HepG2 (cell line): ENCODE results near the gene GCDH. TPM values are rescaled to one million over a fixed set of nuclear protein-coding genes. Genes with fewer than 3 reads are reported as not detected.
"Not testable (repeated sequence)": the region's sequence is repeated elsewhere in the genome, so short reads cannot be mapped to it uniquely, and the experiment has no call there.

Experiments
- ATAC-seq: fragments of 200-7000 bp; cut with Tn5 transposase; 3 replicates; pipeline ENCODE4 v1.9.1; 2020; ENCODE audit warnings: mild to moderate bottlenecking, moderate library complexity
- BruUV-seq: library from RNA; stranded (reverse); fragments of 400-500 nt; replicated peaks from 2 replicates; lab custom pipeline; 2021; lab: Mats Ljungman, UMichigan
- CTCF ChIA-PET: fragments of 300-600 bp; formaldehyde crosslinking; extraction: SDS; loops from one replicate; lab custom pipeline; 2021; ENCODE audit warnings: low total read pairs, inconsistent platforms, low intra/inter-chr PET ratio; lab: Yijun Ruan, JAX
- POLR2A ChIA-PET: fragments of 350-600 bp; sonication (Branson Sonifier 250); formaldehyde crosslinking; loops from one replicate; lab custom pipeline; 2020; ENCODE audit warnings: antibody characterized with exemption, inconsistent platforms; lab: Yijun Ruan, JAX
- DNase-seq: peaks from one replicate; pipeline ENCODE4 v3.0.0-alpha.2; 2015; ENCODE audit warnings: low spot score
- FAIRE-seq: peaks from 3 replicates; lab custom pipeline; 2011; peaks lifted over from hg19 to GRCh38; lab: Jason Lieb, UNC
- H2AFZ ChIP-seq: one replicate; pipeline ENCODE4 v1.6.1; 2011; ENCODE audit warnings: low read length, inconsistent platforms
- H3K27ac ChIP-seq: fragments of 300-600 bp; 3 replicates; pipeline ENCODE4 v1.8.0; 2011; ENCODE audit warnings: mixed run types, mild to moderate bottlenecking, mixed read lengths, low read length, inconsistent platforms; ENCODE audit not compliant: insufficient read depth; ENCODE audit errors: extremely low read length
- H3K27me3 ChIP-seq, 2 experiments: fragments of 200-600 bp in 1 of 2; 2 replicates in 1 of 2; 3 replicates in 1 of 2; pipeline versions ENCODE4 v1.6.0 to v1.8.0; 2011; ENCODE audit warnings: low read length in 2 of 2, mild to moderate bottlenecking in 2 of 2, moderate library complexity in 2 of 2, inconsistent platforms in 1 of 2; ENCODE audit not compliant: insufficient read depth in 2 of 2, control insufficient read depth in 1 of 2
- H3K36me3 ChIP-seq, 2 experiments: fragments of 200-600 bp in 1 of 2; replicated peaks in 1 of 2; 2 replicates in 1 of 2; 3 replicates in 1 of 2; pipeline versions ENCODE4 v1.5.1 to v1.8.0; 2011; ENCODE audit warnings: low read length in 2 of 2, inconsistent platforms in 1 of 2; ENCODE audit not compliant: insufficient read depth in 2 of 2, control insufficient read depth in 1 of 2
- H3K4me1 ChIP-seq: 2 replicates; pipeline ENCODE4 v1.5.1; 2012; ENCODE audit warnings: low read length, inconsistent platforms; ENCODE audit not compliant: insufficient read depth
- H3K4me2 ChIP-seq: 2 replicates; pipeline ENCODE4 v1.6.0; 2011; ENCODE audit warnings: low read depth, low read length, inconsistent platforms
- H3K4me3 ChIP-seq, 3 experiments: fragments of 200-600 bp in 1 of 3; sonication (generic), shearing (Covaris generic) in 1 of 3; replicated peaks in 1 of 3; 2 replicates each; pipeline ENCODE4 v1.5.1; 2011 to 2016; ENCODE audit warnings: low read length in 3 of 3, inconsistent platforms in 2 of 3, low read depth in 2 of 3, mild to moderate bottlenecking in 2 of 3, control low read depth in 1 of 3, mixed read lengths in 1 of 3; ENCODE audit not compliant: insufficient read depth in 1 of 3
- H3K79me2 ChIP-seq: one replicate; pipeline ENCODE4 v1.6.1; 2011; ENCODE audit warnings: low read length, inconsistent platforms; ENCODE audit not compliant: insufficient read depth
- H3K9ac ChIP-seq: 2 replicates; pipeline ENCODE4 v1.6.0; 2011; ENCODE audit warnings: mild to moderate bottlenecking, low read depth, low read length, inconsistent platforms; ENCODE audit not compliant: insufficient read depth
- H3K9me3 ChIP-seq: 2 replicates; pipeline ENCODE4 v1.5.1; 2012; ENCODE audit warnings: mild to moderate bottlenecking, low read length
- H4K20me1 ChIP-seq: 2 replicates; pipeline ENCODE4 v1.6.0; 2011; ENCODE audit warnings: inconsistent platforms, mild to moderate bottlenecking, low read length, moderate library complexity; ENCODE audit not compliant: insufficient read depth
- JUN ChIP-seq: sonication (generic); formaldehyde crosslinking; IDR thresholded peaks from 2 replicates; pipeline ENCODE4 v1.4.0; 2020; ENCODE audit warnings: mild to moderate bottlenecking, missing genetic modification reagents
- NCOA5 ChIP-seq: sonication (generic); formaldehyde crosslinking; IDR thresholded peaks from 2 replicates; pipeline ENCODE4 v1.4.0; 2020; ENCODE audit warnings: missing genetic modification reagents
- NFIC ChIP-seq: IDR thresholded peaks from 2 replicates; pipeline ENCODE4 v1.6.1; 2012; ENCODE audit warnings: mild to moderate bottlenecking, low read length, inconsistent platforms
- ZNF501 ChIP-seq: sonication (generic); formaldehyde crosslinking; IDR thresholded peaks from 2 replicates; pipeline ENCODE4 v1.5.1; 2020; ENCODE audit warnings: mild to moderate bottlenecking, moderate library complexity, missing genetic modification reagents
- WGBS: methylation state at CpG from one replicate; pipeline ENCODE4 v1.1.6; 2017; ENCODE audit warnings: low lambda C conversion rate; 5-methylcytosine and 5-hydroxymethylcytosine counted together
- in situ Hi-C: cut with HindIII; loops from 2 replicates; pipeline ENCODE4 v1.10.0; 2017; ENCODE audit warnings: low pct_unique_long_range_greater_than_20kb; ENCODE audit not compliant: extremely low pct_ligation_motif_present
- intact Hi-C: fragments of 100-400 bp; cut with micrococcal nuclease; formaldehyde crosslinking; loops from one replicate; pipeline ENCODE4 v1.10.0; 2022; ENCODE audit not compliant: unreplicated experiment
- polyA plus RNA-seq, 8 experiments: library from polyadenylated mRNA; depleted of rRNA in 3 of 8; stranded (reverse) in 7 of 8; unstranded in 1 of 8; fragments of >200 nt; fragmentation: Illumina TruSeq in 4 of 8; extraction: Trizol in 4 of 8; gene quantifications; 2 replicates each; pipeline versions ENCODE4 v1.2.1 to v1.2.3, GENCODE V29; 2011 to 2016; ENCODE audit warnings: low read depth in 4 of 8, missing spikeins in 1 of 8, mixed read lengths in 1 of 8; ENCODE audit not compliant: insufficient read depth in 1 of 8
- total RNA-seq, 5 experiments: library from RNA; depleted of rRNA; stranded (reverse); fragments of >200 nt; fragmentation: Illumina TruSeq; extraction: Trizol; gene quantifications; 2 replicates each; pipeline ENCODE4 v1.2.3, GENCODE V29; 2016; ENCODE audit warnings: low read depth in 1 of 5
- TF ChIP-seq, protein P1 (sequence below): sonication (generic); formaldehyde crosslinking; IDR thresholded peaks from 2 replicates; pipeline ENCODE4 v1.4.0; 2020; ENCODE audit warnings: missing genetic modification reagents, borderline replicate concordance
- TF ChIP-seq, protein P2 (sequence below): sonication (generic); formaldehyde crosslinking; IDR thresholded peaks from 2 replicates; pipeline ENCODE4 v1.4.0; 2020; ENCODE audit warnings: missing genetic modification reagents

GCDH gene
- total and polyA plus RNA-seq, 2 of the 13 experiments (the other 11 are each of a cell fraction or from before 2014, with no cell fraction given): 15.1 to 38.0 TPM

- H3K4me3 ChIP-seq: no peak overlapping the region
- H3K79me2 ChIP-seq: no peaks in the 10 kb centered on the region
- no peaks in the 10 kb centered on the region for H4K20me1 ChIP-seq
- H3K4me1 ChIP-seq: peaks cover 11% of the 10 kb centered on the region
- intact Hi-C loops: no loop called here
- no peak overlapping the region for H3K4me2 ChIP-seq
- H3K9ac ChIP-seq: no peak overlapping the region
- in situ Hi-C loops: no loop called here
- DNase-seq (no peak), FAIRE-seq (no peak), ATAC-seq (no peak)
- ChIA-PET POLR2A (no interaction called here), CTCF (no interaction called here)
- no peaks in the 10 kb centered on the region for H3K9me3 ChIP-seq
- H2AFZ ChIP-seq: no peak overlapping the region
- 96% methylated on average over 5 of the region's 11 CpGs for WGBS
- BruUV-seq: no TSS peak
- H3K27me3 ChIP-seq: no peaks in the 10 kb centered on the region; a peak in 1 of 5 replicates
- TF ChIP-seq NCOA5 (no peak), ZNF501 (CRISPR knock-in tag) (no peak), NFIC (no peak)
- TF ChIP-seq, protein P1, sequence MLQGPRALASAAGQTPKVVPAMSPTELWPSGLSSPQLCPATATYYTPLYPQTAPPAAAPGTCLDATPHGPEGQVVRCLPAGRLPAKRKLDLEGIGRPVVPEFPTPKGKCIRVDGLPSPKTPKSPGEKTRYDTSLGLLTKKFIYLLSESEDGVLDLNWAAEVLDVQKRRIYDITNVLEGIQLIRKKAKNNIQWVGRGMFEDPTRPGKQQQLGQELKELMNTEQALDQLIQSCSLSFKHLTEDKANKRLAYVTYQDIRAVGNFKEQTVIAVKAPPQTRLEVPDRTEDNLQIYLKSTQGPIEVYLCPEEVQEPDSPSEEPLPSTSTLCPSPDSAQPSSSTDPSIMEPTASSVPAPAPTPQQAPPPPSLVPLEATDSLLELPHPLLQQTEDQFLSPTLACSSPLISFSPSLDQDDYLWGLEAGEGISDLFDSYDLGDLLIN: no peak
- H3K36me3 ChIP-seq: no peaks in the 10 kb centered on the region
- H3K27ac ChIP-seq: no peak overlapping the region
Observed at GRCh38 chr19:12843328-12843727, 47.6 kb upstream of the GCDH start.

DNA sequence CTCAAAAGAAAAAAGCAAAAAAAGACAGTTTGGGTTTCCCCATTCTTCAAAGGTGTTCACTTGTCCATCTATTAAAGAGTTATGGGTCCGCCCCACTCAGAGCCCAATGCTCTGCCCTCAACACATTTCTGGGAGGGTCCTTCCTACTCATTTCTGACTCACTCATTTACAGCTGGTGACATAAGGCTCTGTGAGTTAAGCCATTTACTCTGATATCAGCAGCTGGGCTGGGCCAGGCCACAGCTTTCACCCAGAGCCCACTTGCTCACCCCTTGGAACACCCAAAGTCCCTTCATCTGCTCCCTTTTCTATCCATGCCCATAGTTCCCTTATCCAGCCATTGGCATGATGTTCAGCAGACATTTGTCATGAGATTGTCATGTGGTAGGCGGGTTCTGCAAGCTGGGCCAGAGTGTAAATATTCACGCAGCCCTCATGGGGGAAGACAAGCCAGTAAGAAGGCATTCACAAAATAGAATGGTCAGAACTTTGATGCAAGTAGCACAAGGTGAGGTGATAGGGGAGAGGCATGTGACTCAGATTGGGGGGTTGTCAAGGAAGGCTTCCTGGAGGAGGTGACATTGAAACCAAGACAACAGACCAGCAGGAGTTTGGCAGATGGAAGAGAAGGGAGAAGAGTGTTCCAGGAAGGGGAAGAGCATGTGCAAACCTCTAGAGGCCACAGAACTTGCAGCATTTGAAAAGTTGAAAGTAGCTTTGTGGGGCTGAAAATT lies 46.8 kb upstream of the GCDH start:
- H3K27me3 ChIP-seq: no peaks in the 10 kb centered on the region
- H3K4me1 ChIP-seq: peaks cover 7% of the 10 kb centered on the region
- in situ Hi-C loops (no loop called here), intact Hi-C loops (no loop called here)
- no peak overlapping the region for H3K27ac ChIP-seq
- H3K79me2 ChIP-seq: no peaks in the 10 kb centered on the region
- DNase-seq (no peak), FAIRE-seq (no peak), ATAC-seq (no peak)
- H3K9me3 ChIP-seq: no peaks in the 10 kb centered on the region
- no peak overlapping the region for H2AFZ ChIP-seq
- TF ChIP-seq JUN (CRISPR knock-in tag): no peak
- TF ChIP-seq, protein P2, sequence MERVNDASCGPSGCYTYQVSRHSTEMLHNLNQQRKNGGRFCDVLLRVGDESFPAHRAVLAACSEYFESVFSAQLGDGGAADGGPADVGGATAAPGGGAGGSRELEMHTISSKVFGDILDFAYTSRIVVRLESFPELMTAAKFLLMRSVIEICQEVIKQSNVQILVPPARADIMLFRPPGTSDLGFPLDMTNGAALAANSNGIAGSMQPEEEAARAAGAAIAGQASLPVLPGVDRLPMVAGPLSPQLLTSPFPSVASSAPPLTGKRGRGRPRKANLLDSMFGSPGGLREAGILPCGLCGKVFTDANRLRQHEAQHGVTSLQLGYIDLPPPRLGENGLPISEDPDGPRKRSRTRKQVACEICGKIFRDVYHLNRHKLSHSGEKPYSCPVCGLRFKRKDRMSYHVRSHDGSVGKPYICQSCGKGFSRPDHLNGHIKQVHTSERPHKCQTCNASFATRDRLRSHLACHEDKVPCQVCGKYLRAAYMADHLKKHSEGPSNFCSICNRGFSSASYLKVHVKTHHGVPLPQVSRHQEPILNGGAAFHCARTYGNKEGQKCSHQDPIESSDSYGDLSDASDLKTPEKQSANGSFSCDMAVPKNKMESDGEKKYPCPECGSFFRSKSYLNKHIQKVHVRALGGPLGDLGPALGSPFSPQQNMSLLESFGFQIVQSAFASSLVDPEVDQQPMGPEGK (CRISPR knock-in tag): no peak
- H3K4me3 ChIP-seq: no peak overlapping the region
- POLR2A ChIA-PET: no interaction called here
- H4K20me1 ChIP-seq: no peaks in the 10 kb centered on the region
- 83% methylated on average over 3 of the region's 3 CpGs for WGBS
- no TSS peak for BruUV-seq
- no peaks in the 10 kb centered on the region for H3K36me3 ChIP-seq
- H3K4me2 ChIP-seq: no peak overlapping the region
- CTCF ChIA-PET: no interaction called here
- H3K9ac ChIP-seq: no peak overlapping the region

DNA sequence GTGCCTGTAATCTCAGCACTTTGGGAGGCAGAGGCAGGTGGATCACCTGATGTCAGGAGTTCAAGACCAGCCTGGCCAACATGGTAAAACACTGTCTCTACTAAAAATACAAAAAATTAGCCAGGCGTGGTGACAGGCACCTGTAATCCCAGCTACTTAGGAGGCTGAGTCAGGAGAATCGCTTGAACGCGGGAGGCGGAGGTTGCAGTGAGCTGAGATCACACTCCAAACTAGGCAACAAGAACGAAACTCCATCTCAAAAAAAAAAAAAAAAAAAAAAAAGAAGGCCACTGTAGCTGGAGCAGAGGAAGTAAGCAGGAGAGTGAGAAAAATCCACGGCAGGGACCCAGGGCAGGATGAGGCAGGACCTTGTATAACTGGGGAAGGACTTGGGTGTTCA lies 44.3 kb upstream of the GCDH start:
- ATAC-seq, H3K4me1 ChIP-seq, H3K4me3 ChIP-seq, in situ Hi-C loops, H3K79me2 ChIP-seq, H3K9me3 ChIP-seq, H3K9ac ChIP-seq, H4K20me1 ChIP-seq, FAIRE-seq, H3K36me3 ChIP-seq, intact Hi-C loops, DNase-seq, BruUV-seq, H3K27me3 ChIP-seq, H3K27ac ChIP-seq, H3K4me2 ChIP-seq, H2AFZ ChIP-seq: not testable (repeated sequence)
- ChIA-PET POLR2A (interaction anchor here (1.2 kb wide), 1 partner anchor 86 kb away, joined by 4 read pairs; no protein-coding TSS in a partner anchor), CTCF (interaction anchor here (1.8 to 1.9 kb wide), 3 partner anchors 69 to 86 kb away, joined by 6 to 14 read pairs (median 8); no protein-coding TSS in a partner anchor)
- WGBS: 76% methylated on average over 7 of the region's 7 CpGs
